Neural cell (in vitro differentiated cells): ENCODE data around the gene PTPRT.

Experiments used
- CTCF ChIP-seq: fragments of 450-650 bp; IDR thresholded peaks from 2 replicates; pipeline ENCODE4 v1.5.1; 2014; ENCODE audit warnings: antibody characterized with exemption, mild to moderate bottlenecking, moderate library complexity; ENCODE audit not compliant: poor library complexity, severe bottlenecking
- EP300 ChIP-seq: fragments of 450-650 bp; conservative IDR thresholded peaks from 2 replicates; pipeline ENCODE4 v1.6.1; 2014; ENCODE audit warnings: antibody characterized with exemption, mild to moderate bottlenecking, moderate library complexity; ENCODE audit not compliant: poor library complexity, severe bottlenecking
- EZH2 ChIP-seq: fragments of 200-600, 300-800 bp; shearing (Covaris generic), sonication (generic); IDR thresholded peaks from 2 replicates; pipeline ENCODE4 v1.6.1; 2014; ENCODE audit warnings: antibody characterized with exemption, low read length, borderline replicate concordance, mild to moderate bottlenecking; ENCODE audit not compliant: insufficient read depth, poor library complexity, severe bottlenecking
- POLR2AphosphoS5 ChIP-seq: IDR thresholded peaks from 2 replicates; pipeline ENCODE4 v1.6.1; 2012
- REST ChIP-seq: IDR thresholded peaks from 2 replicates; pipeline ENCODE4 v1.6.1; 2012; ENCODE audit warnings: borderline replicate concordance

GRCh38 chr20:42435230-42435629 is 754.5 kb downstream of the PTPRT start:
- TF ChIP-seq CTCF = no peak
- TF ChIP-seq EZH2 = no peak
- TF ChIP-seq REST = no peak
- TF ChIP-seq EP300 = no peak
- TF ChIP-seq POLR2AphosphoS5 = no peak
